Measurements from ENCODE around the gene TNP2.

TNP2 gene

GRCh38 chr16:11276896-11277593, 7.9 kb upstream of the TNP2 start:
- DNase-seq, result no peak

- no peak for DNase-seq
Measured at GRCh38 chr16:11276143-11276895, 7.2 kb upstream of the TNP2 start, which contains the start of gene PRM2. Gene PRM2 (minus strand): TSS chr16:11276480. CDS start chr16:11276370, 110 bp downstream.

GRCh38 chr16:11274964-11275363, 5.8 kb upstream of the TNP2 start:
- DNase-seq, result no peak

- DNase-seq, result no peak
Measured at GRCh38 chr16:11273721-11274324, 4.7 kb upstream of the TNP2 start.

- DNase-seq, result no peak
Measured at GRCh38 chr16:11272921-11273720, 4.0 kb upstream of the TNP2 start, which contains the start of gene PRM3. Gene PRM3 (minus strand): TSS chr16:11273629. CDS start chr16:11273595, 34 bp downstream.

- DNase-seq, result no peak
Measured at GRCh38 chr16:11272484-11272883, 3.4 kb upstream of the TNP2 start.

- DNase-seq, result no peak
Measured at GRCh38 chr16:11271610-11272009, 2.5 kb upstream of the TNP2 start.

GRCh38 chr16:11270602-11271162, 1.6 kb upstream of the TNP2 start:
- DNase-seq, result no peak

- no peak for DNase-seq
Measured at GRCh38 chr16:11265124-11265523, 4.0 kb downstream of the TNP2 start.

- no peak for DNase-seq
Measured at GRCh38 chr16:11264155-11264832, 4.8 kb downstream of the TNP2 start.

- no peak for DNase-seq
Measured at GRCh38 chr16:11263737-11264136, 5.4 kb downstream of the TNP2 start.

GRCh38 chr16:11262915-11263314, 6.2 kb downstream of the TNP2 start:
- no peak for DNase-seq

GRCh38 chr16:11260596-11260966, 8.5 kb downstream of the TNP2 start:
- no peak for DNase-seq

GRCh38 chr16:11259655-11260595, 9.2 kb downstream of the TNP2 start:
- no peak for DNase-seq

- no peak for DNase-seq
Measured at GRCh38 chr16:11258553-11259492, 10.3 kb downstream of the TNP2 start.

- peak; percentile 79 to 82 for DNase-seq
Measured at GRCh38 chr16:11257131-11257938, 11.8 kb downstream of the TNP2 start.

GRCh38 chr16:11256661-11257130, 12.4 kb downstream of the TNP2 start:
- no peak for DNase-seq

Measured in SHP77 (cell line).